ENCODE data around the gene MOBP.

- TF ChIP-seq, protein P1, sequence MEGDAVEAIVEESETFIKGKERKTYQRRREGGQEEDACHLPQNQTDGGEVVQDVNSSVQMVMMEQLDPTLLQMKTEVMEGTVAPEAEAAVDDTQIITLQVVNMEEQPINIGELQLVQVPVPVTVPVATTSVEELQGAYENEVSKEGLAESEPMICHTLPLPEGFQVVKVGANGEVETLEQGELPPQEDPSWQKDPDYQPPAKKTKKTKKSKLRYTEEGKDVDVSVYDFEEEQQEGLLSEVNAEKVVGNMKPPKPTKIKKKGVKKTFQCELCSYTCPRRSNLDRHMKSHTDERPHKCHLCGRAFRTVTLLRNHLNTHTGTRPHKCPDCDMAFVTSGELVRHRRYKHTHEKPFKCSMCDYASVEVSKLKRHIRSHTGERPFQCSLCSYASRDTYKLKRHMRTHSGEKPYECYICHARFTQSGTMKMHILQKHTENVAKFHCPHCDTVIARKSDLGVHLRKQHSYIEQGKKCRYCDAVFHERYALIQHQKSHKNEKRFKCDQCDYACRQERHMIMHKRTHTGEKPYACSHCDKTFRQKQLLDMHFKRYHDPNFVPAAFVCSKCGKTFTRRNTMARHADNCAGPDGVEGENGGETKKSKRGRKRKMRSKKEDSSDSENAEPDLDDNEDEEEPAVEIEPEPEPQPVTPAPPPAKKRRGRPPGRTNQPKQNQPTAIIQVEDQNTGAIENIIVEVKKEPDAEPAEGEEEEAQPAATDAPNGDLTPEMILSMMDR (IDR thresholded peaks at IDR 0.05): no peak
- TF ChIP-seq POLR2A (IDR thresholded peaks at IDR 0.05): no peak
These were observed 592 bp downstream of the MOBP start for GRCh38 chr3:39468108-39468436.

All from adrenal gland (tissue), 5 donors.